ENCODE data around the gene SOS1.

Gene SOS1

GRCh38 chr2:39018638-39019037, 102.2 kb downstream of the SOS1 start:
- no peak for DNase-seq

DNA sequence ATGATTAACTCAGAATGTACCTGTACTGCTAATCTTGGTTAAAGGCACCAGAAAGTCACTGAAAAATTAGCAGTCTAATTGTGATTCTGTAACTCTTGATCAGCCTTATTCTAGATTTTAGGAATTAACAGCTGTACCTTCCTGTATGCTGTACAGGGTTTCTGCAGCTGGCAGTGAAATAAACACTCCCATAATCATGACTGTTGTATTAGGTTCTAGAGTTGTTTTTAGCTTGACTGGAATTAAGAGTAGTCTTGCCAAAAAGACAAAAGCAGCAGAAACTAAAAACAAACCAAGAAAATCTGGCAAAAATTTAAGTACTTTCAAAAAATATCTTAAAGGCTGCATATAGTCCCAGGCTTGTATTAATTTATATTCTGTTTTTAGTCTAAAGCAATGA, 103.5 kb downstream of the SOS1 start:
- no peak for DNase-seq

GRCh38 chr2:39015424-39015823, 105.4 kb downstream of the SOS1 start:
- DNase-seq = no peak

DNA sequence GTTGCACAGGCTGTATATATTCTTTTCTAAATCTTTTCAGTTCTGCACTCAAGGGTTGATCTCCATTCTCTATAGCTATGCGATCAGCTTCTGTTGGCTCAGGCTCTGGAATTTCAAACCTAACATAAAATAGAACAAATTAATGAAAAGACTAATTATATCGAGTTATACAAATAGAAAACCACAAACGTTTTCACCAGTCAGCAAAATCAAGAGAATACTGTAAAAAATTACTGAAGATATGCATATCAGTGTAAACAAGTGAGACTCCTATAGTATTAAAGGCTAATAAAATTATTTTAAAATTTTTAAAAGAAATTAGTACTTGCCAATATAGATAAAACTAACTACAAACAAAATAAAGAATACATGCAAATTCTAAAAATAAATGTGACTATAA, 107.0 kb downstream of the SOS1 start:
- DNase-seq = no peak

GRCh38 chr2:39008665-39009064, 112.2 kb downstream of the SOS1 start:
- no peak for DNase-seq

DNA sequence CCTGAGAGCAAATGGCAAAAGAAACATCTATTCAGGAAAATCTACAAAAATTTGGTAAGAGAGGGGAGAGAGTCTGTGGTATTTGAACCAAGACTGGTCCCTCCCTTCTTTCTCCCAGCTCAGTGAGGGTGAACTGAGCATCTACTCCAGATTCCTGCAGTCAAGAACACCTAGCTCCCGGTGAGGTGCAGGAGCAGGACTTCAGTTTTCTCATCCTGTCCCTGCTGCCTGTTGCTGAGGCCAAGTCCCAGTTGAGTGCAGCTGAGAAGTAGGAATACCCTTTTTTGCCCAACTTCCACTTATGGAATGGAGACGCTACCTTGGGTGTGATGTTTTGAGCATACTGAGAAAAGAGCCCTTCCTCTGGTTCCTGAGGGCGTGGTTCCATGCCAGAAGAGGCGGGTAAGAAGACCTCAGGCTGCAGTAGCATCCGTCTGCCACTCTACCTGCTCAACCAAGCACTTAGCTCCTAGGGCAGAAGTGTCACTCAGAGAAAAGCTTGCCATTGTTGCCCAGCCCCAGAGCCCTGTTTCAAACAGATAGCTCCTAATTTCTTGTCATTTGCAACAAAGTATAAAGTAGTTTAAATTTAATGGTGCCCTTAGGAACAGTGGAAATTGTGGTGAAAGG, 112.9 kb downstream of the SOS1 start:
- DNase-seq = no peak

DNA sequence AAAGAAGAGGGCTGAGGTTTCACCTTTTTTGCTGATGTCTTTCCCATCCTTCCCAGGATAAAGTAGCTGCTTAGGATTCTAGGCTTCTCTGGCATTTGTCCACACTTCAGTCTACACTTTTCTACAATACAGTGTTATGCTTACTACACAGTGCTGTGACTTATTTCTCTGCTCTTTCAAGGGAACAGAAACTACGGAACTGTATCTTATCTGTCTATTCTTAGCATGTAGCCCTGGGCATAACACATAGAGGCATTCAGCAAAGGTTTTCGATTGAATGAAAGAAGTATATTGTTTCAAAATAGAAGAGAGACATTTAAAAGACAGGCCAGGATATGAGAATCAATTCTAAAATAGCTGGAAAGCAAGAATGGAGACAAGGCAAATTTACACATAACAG, 120.3 kb downstream of the SOS1 start:
- no peak for DNase-seq

DNA sequence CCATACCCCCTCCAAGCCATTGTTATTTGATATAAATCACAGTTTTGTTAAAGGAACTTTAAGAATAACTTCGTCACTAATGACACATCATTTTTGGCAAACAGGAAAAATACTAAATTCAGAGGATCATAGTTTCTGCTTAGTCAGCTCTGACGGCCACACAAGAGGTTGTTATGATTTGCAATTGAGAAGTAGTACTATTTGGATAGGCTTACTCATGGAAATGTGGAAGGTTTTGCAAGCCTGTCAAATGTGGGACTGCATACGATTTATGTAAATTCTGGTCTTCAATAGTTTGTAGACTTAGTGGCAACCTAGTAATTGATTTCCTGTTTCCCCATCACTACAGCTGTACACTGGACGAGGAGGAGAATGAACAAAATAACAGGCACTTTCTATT, 123.1 kb downstream of the SOS1 start:
- DNase-seq = no peak

- no peak for DNase-seq
Measured at GRCh38 chr2:38991899-38992298, 129.0 kb downstream of the SOS1 start.

DNA sequence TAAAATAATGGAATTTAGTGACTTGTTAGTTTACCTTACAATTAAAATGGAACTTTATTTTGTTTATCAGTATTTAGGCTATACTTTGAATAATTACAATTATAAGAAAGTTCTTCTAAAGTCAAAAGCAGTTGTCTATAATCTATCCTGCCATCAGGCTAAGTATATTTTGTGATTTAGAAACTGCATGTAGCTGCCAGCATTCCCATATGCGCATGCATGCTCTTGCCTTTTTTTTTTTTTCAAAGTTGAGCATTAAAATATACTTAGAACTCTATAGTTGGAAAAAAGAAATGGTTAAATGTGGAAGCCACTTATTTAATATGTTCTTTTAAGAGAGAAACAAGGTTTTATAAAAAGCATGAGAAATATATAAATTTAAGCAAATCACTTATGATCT, 132.1 kb downstream of the SOS1 start:
- DNase-seq = no peak

DNA sequence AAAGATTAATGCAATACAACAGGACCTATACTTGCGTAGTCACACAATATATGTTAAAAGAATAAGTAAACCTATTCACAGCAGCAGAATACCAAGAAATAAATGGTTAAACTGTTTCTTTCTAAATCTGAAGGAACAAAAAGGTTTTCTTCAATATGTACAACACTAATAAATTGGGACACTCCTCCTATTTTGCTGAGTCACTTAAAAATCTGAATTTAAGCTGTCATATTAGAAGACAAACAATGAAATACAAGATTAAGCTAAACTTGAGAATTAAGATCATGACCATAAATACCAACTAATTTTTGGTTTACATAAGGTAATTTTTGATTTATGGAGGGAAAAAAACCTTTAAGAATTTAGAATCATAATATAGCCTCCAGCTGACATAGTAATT, 138.4 kb downstream of the SOS1 start:
- no peak for DNase-seq

- no peak for DNase-seq
Measured at GRCh38 chr2:38981670-38982357, 139.0 kb downstream of the SOS1 start.

DNA sequence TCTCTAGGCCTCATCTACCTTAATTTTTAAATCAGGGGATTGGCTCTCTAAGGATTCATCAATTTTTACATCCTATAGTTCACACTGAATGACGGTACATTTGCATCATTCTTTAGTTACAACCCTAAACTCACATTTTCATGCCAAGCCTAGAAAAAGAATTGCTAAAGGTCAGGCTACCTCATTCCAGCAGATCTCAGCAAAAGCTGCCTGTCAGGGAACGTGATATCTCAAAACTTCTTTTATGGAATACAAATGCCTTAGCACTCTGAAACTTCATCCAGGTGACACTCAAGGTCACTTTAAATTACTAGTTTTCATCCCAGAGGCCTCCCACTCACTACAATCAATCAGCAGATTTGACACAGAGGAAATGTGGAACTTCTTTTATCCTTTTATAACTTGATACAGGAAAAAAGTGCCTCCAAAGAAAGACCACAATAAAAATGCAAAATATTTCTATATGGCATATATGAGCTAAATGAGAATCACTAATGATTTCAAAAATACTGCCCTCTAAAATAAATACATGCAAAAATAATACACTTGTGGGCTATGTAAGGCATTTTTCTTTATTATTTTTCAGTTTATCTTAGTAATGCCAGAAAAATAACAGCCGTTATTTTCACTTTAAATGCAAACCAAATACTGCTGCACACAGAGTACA, 139.7 kb downstream of the SOS1 start:
- no peak for DNase-seq

DNA sequence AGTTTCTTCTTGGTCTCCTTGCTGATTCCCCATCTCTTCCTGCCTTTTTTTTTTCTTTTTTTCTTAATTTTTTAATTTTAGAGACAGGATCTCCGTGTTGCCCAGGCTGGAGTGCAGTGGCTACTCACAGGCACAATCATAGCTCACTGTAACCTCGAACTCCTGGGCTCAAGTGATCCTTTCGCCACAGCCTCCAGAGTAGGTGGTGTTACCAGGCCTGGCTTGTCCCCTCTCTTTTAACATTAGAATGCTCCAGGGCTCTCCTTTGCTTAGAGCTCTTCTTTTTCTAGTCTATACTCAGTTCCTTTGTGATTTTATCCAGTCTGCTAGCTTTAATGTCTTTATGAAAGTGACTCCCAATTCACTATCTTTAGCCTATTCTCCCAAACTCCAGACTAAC, 141.9 kb downstream of the SOS1 start:
- DNase-seq = no peak

GRCh38 chr2:38978296-38978903, 142.5 kb downstream of the SOS1 start:
- no peak for DNase-seq

DNA sequence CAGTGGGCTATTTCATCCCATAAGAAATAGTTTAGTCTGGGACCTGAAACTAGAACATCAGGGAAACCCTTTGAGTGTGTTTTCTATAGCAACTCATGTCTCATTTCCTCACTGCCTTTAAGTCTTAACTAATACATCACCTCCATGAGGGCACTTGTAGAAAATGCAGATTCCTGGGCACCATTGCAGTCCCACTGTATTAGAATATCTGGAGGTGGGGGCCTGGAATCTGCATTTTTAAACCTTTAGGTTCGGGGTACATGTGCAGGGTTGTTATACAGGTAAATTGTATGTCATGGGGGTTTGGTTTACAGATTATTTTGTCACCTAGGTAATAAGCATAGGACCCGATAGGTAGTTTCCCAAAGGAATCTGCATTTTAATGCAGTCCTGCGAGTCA, 143.8 kb downstream of the SOS1 start:
- DNase-seq = no peak

GRCh38 chr2:38975042-38975441, 145.8 kb downstream of the SOS1 start:
- DNase-seq = no peak

GRCh38 chr2:38973266-38973665, 147.6 kb downstream of the SOS1 start:
- DNase-seq = no peak

GRCh38 chr2:38971377-38971776, 149.5 kb downstream of the SOS1 start:
- DNase-seq = no peak

DNA sequence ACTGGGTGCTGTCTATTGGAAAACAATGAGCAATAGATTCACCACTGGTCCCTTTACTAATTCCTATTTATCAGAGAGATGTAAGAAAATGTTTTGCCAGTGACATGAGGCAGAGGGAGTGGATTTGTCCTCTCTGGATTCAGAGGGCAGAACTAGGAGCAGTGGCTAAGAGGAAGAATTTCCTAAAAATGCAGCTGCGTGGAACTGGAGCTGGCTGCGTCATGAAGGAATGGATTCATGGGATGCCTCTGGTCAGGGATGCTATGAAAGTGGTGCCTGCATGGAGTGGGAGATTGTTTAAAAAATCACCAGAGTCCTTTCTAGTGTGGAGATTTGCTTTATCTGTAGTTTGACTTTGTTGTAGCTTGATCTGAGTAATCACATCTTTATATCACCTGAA, 152.8 kb downstream of the SOS1 start:
- DNase-seq = no peak

GRCh38 chr2:38966678-38967077, 154.2 kb downstream of the SOS1 start:
- DNase-seq = no peak

- no peak for DNase-seq
Measured at GRCh38 chr2:38966006-38966405, 154.8 kb downstream of the SOS1 start.

GRCh38 chr2:38960609-38961320, 160.1 kb downstream of the SOS1 start:
- DNase-seq = no peak
